C4-2B (cell line): Measurements from ENCODE around the gene TM4SF18.
"Not testable (repeated sequence)": the region's sequence is repeated elsewhere in the genome, so short reads cannot be mapped to it uniquely, and the experiment has no call there.

Experiments
- H3K27ac ChIP-seq: fragments of 450-650 bp; 2 replicates; pipeline ENCODE4 v1.5.1; 2017
- ZFX ChIP-seq: fragments of 450-650 bp; IDR thresholded peaks from 2 replicates; pipeline ENCODE4 v1.6.1; 2017
- TF ChIP-seq, protein P1 (sequence below): fragments of 450-650 bp; conservative IDR thresholded peaks from 2 replicates; pipeline ENCODE4 v1.5.1; 2017; ENCODE audit warnings: mild to moderate bottlenecking

The TM4SF18 gene, protein sequence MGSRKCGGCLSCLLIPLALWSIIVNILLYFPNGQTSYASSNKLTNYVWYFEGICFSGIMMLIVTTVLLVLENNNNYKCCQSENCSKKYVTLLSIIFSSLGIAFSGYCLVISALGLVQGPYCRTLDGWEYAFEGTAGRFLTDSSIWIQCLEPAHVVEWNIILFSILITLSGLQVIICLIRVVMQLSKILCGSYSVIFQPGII

DNA sequence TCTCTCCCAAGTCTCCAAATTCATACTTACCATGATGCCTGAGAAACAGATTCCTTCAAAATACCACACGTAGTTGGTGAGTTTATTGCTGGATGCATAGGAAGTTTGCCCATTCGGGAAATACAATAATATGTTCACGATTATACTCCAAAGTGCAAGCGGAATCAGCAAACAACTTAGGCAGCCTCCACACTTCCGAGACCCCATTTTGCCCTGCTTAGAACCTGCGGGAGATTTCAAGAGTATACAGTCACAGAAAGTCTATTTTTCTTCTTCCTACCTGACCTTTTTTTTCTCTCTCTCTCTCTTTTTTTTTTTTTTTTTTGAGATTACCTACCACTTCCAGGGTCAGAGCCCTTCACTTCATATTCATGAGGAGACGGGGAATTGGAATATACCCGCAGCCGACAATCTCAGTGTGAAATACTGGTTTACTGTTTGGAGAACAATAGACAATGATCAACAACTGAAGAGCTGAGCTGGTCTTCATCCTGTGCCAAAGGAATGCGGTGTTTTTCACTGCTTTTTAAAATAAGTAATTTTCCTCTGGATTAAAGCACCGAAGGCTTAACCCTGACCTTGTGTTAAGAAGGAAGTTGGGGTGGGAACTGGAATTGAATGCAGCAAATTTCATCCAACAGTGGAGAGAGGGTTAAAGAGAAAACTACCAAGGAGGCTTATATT is at the start of gene TM4SF18:
TM4SF18 (minus strand) TSS at position 461 of the 684 bp plus-strand sequence; CDS start at position 207, 254 bp downstream.
- peak within 1 kb of the TSS; percentile 84 for H3K27ac ChIP-seq
- TF ChIP-seq, protein P1, sequence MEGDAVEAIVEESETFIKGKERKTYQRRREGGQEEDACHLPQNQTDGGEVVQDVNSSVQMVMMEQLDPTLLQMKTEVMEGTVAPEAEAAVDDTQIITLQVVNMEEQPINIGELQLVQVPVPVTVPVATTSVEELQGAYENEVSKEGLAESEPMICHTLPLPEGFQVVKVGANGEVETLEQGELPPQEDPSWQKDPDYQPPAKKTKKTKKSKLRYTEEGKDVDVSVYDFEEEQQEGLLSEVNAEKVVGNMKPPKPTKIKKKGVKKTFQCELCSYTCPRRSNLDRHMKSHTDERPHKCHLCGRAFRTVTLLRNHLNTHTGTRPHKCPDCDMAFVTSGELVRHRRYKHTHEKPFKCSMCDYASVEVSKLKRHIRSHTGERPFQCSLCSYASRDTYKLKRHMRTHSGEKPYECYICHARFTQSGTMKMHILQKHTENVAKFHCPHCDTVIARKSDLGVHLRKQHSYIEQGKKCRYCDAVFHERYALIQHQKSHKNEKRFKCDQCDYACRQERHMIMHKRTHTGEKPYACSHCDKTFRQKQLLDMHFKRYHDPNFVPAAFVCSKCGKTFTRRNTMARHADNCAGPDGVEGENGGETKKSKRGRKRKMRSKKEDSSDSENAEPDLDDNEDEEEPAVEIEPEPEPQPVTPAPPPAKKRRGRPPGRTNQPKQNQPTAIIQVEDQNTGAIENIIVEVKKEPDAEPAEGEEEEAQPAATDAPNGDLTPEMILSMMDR: no peak
- no peak for TF ChIP-seq ZFX

DNA sequence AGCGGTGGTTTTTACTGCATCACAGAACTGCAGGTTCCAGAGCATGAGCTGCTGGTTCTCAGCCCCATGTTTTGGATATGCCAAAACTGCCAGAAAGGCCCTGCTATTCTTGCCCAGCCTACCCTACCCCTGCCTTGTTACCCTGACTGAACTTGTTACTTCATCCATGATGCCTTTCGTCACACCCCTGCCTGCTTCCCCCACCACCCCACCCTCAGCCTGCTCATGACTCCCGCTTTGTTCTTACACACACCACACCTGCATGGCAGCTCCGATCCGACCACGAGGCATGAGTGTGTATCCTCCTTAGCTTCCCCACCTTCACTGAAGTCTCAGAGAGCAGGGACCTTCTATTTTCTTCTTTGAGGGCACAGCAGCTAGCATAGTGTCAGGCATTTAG is 49.1 kb upstream of the TM4SF18 start:
- no peak for TF ChIP-seq ZFX
- TF ChIP-seq, protein P1: no peak

DNA sequence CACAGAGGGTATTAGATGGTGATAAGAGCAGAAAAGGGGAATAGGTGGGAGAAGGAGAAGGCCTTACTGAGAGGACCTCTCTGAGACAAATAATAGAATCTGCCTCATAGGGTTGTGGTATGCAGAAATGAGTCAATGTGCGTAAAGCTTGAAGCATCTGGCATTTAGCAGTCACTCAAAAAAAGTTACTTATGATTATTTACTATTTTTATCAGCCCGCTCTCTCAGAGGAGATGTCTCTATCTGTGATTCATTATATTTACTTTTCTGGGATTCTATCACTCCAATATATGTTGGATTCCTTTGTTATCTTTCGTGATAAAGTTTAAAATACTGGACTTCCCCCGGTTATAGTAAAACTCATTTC is 48.6 kb upstream of the TM4SF18 start:
- TF ChIP-seq, protein P1: no peak
- TF ChIP-seq ZFX: no peak
- no peak overlapping the region for H3K27ac ChIP-seq

More for the DNA sequence above, 49.1 kb upstream of the TM4SF18 start:
- no peak overlapping the region for H3K27ac ChIP-seq

DNA sequence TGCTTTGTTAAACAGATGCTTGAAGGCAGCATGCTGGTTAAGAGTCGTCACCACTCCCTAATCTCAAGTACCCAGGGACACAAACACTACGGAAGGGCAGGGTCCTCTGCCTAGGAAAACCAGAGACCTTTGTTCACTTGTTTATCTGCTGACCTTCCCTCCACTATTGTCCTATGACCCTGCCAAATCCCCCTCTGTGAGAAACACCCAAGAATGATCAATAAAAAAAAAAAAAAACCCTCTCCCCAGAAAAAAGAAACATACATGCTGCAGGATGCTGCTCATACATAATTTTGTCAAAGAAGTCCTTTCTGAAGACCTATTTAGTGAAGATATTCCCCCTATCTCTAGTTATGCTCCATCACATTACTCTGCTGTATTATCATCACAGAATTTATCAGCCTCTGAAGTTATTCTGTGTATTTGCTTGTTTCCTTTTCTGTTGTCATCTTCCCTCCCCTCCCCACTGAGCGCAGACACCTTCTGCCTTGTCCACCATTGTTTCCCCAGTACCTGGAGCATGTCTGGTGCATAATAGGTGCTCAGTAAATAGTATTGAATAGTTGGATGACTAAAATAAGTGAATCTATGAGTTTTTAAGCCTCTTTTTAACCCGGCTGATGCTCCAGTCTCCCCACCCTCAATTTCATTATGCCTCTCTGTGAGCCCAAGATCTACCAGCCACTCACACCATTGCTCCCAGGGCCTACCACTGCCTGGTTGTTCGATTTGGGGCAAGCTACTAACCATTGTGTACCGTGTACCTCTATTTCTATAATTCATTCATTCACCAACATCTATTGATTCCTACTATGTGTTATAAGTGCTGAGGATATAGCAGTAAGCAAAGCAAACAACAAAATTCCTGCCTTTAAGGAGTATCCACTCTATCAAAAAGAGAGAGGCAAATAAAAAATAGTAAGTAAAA is 48.0 kb upstream of the TM4SF18 start:
- H3K27ac ChIP-seq: no peak overlapping the region
- TF ChIP-seq, protein P1: no peak
- TF ChIP-seq ZFX: no peak

DNA sequence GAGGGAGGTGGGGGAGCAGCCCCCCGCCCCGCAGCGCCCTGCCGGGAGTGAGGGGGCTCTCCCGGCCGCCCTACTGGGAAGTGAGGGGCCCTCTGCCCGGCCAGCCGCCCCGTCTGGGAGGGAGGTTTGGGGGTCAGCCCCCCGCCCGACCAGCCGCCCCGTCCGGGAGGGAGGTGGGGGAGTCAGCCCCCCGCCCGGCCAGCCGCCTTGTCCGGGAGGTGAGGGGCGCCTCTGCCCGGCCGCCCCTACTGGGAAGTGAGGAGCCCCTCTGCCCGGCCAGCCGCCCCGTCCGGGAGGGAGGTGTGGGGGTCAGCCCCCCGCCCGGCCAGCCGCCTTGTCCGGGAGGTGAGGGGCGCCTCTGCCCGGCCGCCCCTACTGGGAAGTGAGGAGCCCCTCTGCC is 46.8 kb upstream of the TM4SF18 start:
- not testable (repeated sequence) for H3K27ac ChIP-seq

DNA sequence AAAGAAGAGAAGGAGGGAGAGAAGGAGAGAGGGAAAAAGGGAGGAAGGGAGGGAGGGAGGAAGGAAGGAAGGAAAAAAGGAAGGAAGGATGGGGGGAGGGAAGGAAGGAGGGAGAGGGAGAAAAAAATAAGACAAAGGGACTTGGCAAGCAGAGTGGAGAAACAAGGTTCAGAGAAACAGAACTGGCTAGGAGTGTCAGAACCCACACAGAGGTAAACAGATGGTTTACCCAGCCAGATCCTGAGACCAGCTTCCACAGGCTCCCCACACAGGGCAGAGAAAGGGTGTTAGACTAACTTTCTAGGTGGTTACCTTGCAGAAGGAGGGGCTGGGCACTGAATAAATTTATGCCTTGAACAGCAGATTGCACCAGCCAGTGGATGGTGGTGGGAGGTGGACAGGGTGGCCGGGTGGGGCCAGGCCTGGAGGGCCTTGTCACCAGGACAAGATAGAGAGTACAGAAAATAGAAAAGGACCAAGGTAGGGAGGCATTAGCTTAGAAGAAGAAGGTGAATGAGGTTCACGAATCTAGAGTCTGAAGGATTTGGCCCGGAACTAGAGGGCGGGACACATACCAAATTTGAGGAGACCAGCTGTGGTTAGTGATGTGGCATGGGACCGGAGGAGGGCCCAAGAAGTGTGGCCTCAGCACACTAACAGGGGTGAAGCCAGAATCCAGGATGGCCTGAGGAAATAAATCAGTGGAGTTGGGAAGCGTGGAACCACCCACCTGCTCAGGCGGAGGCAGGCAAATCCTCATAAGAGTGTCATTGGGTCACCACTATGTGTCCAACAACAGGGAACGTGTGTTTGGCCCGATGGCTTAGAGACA is 45.3 kb upstream of the TM4SF18 start:
- no peak for TF ChIP-seq ZFX
- TF ChIP-seq, protein P1: no peak
- peak overlapping the region; percentile 99 for H3K27ac ChIP-seq
